ENCODE results near the gene FAM98B.

DNA sequence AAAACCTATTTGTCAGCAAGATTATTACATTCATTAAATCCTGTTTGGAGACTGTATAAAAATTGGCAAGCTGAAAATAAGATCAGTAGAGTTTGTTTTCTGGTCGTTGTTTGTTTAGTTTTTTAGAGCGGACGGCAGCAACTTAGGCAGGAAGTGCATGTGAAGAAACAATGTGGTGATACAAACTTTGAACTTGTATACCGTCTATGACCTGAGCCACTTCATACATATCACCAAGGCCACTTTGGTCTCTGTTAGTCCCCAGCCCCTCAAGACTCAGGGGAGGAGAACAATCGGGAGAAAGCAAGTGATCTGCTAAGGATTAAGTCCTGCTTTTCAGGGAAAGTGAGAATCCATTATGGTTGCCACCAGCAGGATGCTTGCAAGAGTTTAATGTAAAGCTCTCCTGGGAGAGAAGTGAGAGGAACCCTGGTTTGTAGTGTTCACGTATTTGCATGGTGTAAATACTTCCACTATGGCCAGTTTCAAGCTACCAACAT is 79.5 kb downstream of the FAM98B start:
- TF ChIP-seq CTCF (IDR thresholded peaks at IDR 0.05; ENCODE audit: low read length) (no peak), EZH2phosphoT487 (IDR thresholded peaks at IDR 0.05; ENCODE audit: low read length) (no peak)

Data from MM.1S (cell line).